ENCODE data around the gene SCMH1. TPM values are rescaled to one million over a fixed set of nuclear protein-coding genes. Genes with fewer than 3 reads are reported as not detected.
"Not testable (repeated sequence)": the region's sequence is repeated elsewhere in the genome, so short reads cannot be mapped to it uniquely, and the experiment has no call there.

Gene SCMH1
- total RNA-seq, 1 experiment from 2014 or later, result 18.0 TPM

DNA sequence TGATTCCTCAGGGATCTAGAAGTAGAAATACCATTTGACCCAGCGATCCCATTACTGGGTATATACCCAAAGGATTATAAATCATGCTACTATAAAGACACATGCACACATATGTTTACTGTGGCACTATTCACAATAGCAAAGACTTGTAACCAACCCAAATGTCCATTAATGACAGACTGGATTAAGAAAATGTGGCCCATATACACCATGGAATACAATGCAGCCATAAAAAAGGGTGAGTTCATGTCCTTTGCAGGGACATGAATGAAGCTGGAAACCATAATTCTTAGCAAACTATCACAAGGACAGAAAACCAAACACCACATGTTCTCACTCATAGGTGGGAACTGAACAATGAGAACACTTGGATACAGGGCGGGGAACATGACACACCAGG is 30.5 kb downstream of the SCMH1 start:
- not testable (repeated sequence) for DNase-seq (ENCODE audit: low spot score)

DNA sequence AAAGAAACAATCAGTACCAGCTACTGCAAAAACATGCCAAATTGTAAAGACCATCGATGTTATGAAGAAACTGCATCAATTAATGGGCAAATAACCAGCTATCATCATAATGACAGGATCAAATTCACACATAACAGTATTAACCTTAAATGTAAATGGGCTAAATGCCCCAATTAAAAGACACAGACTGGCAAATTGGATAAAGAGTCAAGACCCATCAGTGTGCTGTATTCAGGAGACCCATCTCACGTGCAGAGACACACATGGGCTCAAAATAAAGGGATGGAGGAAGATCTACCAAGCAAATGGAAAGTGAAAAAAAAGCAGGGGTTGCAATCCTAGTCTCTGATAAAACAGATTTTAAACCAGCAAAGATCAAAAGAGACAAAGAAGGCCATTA is 35.1 kb downstream of the SCMH1 start:
- not testable (repeated sequence) for DNase-seq (ENCODE audit: low spot score)

DNA sequence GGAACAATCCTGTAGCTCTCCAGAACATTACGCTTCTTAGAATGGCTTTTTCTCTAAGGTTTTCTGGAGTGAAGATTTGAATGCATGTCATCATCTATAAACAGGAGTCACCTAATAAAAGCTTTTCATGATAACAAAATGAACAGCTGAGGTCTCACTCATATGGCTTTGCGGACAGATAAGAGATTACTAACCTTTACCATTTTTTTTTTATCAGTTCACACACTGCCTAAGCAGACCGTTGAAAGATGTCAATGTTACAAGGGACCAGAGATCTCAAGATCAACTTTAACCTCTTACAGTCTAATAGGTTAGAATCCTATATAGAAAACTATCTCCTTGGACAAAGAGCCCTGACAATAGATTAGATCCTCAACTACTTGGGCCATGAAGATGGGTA is 41.4 kb downstream of the SCMH1 start:
- DNase-seq (ENCODE audit: low spot score), result no peak

DNA sequence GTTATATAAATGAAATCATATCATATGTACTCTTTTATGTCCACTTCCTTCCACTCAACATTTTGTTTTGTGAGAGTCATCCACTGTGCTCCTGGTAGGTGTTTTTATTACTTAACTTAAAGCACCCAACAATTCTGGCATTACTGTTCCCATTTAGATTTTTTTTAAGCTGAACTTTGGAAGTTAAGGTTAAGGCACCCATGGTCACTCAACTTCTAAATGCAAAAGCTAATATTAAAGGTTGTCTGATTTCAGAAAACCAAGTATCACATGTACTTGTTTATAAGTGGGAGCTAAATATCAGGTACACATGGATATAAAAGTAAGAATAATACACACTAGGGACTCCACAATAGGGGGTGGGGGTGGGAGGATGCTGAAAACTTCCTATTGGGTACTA is 42.7 kb downstream of the SCMH1 start:
- DNase-seq (ENCODE audit: low spot score), result no peak

- no peak for DNase-seq (ENCODE audit: low spot score)
Measured at GRCh38 chr1:41192456-41193178, 49.5 kb downstream of the SCMH1 start.

GRCh38 chr1:41184446-41184845 is 57.7 kb downstream of the SCMH1 start:
- no peak for DNase-seq (ENCODE audit: low spot score)

DNA sequence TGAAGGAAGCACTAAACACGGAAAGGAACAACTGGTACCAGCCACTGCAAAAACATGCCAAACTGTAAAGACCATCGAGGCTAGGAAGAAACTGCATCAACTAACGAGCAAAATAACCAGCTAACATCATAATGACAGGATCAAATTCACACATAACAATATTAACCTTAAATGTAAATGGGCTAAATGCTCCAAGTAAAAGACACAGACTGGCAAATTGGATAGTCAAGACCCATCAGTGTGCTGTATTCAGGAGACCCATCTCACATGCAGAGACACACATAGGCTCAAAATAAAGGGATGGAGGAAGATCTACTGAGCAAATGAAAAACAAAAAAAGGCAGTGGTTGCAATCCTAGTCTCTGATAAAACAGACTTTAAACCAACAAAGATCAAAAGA is 63.9 kb downstream of the SCMH1 start:
- DNase-seq (ENCODE audit: low spot score), result not testable (repeated sequence)

GRCh38 chr1:41175546-41175945 is 66.6 kb downstream of the SCMH1 start:
- DNase-seq (ENCODE audit: low spot score), result no peak

DNA sequence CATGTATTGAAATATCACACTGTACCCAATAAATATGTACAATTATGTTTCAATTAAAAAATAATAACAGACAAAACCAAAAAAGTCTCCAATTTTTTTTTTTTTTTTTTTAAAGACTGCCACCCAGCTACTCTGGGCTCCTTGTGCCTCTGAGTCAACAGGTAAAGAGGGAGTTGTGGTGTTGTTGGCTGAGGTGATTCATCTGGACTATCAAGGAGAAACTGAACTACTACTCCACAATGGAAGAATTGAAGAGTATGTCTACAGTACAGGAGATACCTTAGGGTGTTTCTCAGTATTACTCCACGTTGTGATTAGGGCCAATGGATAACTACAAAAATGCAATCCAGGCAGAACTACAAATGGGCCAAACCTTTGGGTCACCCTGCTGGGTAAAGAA is 67.9 kb downstream of the SCMH1 start:
- no peak for DNase-seq (ENCODE audit: low spot score)

- DNase-seq (ENCODE audit: low spot score), result no peak
Measured at GRCh38 chr1:41173651-41174050, 68.5 kb downstream of the SCMH1 start.

DNA sequence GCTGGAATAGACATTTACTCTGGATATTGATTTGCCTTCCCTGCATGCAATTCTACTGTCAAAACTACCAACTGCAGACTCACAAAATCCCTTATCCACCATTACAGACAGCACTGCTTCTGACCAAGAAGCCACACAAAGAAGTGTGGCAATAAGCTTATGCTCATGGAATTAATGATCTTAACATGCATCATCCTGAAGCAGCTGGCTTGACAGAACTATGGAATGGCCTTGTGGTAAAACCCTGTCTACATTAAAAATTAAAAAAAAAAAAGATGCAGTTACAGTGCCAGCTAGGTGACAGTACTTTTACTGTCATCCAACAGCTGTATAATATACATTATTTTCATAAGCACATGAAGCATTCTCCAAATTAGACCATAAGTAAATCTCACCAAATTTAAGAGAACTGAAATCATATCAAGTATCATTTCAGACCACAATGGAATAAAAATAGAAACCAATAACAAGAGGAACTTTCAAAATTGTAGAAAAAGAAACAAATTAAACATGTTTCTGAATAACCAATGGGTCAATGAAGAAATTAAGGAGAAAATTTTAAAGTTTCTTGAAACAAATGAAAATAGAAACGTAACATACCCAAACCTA is 70.7 kb downstream of the SCMH1 start:
- no peak for DNase-seq (ENCODE audit: low spot score)

GRCh38 chr1:41169799-41170180 is 72.3 kb downstream of the SCMH1 start:
- no peak for DNase-seq (ENCODE audit: low spot score)

DNA sequence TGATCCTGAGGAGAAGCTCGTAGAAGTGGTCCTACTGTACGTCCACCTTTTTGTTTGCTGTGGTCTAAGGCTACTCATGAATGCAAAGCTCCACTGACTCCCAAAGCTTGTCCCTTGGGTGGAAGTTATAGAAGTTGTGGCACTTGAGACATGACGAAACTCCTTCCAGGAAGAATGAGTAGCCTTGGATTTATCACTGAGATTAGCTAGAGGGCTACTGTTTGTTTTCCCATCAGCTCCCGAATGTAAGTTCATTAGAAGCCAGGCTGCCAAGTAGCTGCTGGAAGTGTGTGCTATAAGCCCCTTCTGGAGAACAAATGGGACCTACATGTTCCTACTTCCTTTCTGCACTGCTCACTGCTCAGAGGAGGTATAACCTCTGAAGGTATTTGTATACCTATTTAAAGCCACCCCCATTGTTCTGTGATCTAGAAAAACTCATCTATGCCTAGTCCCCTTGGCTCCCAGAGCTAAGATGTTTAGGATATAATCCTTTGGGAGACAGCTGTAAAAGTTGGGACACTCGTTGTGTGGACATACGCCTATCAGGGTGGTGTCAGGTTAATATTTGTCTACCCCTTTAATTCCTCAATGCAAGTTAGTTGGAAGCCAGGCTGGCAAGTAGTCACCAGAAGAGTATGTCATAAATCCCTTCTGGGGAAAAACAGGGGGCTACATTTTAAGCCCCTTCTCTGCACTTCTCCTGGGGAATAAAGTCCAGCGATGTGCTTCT is 72.9 kb downstream of the SCMH1 start:
- DNase-seq (ENCODE audit: low spot score), result no peak

DNA sequence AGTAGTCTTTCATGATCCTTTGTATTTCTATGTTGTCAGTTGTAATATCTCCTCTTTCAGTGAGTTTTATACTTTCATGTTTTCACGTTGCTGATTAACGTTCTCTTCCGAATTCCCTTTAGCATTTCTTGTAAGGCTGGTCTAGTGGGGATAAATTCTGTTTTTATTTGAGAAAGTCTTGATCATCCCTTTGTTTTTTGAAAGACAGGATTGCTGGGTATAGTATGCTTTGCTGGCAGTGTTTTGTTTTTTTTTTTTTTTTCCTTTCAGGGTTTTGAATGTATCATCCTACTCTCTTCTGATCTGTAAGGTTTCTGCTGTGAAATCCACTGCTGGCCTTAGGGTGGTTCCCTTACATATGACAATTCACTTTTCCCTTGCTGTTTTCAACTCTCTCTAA is 74.4 kb downstream of the SCMH1 start:
- DNase-seq (ENCODE audit: low spot score), result no peak

DNA sequence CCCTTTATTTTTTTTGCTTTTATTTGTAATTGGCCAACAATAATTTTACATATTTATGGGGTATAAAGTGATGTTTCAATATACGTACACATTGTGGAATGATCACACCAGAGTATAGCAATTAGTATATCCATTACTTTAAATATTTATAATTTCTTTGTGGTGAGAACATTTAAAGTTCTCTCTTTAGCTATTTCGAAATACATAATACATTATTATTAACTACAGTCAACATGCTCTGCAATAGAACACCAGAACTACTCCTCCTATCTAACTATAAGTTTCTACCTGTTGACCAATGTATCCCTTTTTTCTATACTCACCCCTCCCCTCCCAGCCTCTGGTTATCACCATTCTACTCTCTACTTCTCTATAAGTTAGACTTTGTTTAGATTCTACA is 77.4 kb downstream of the SCMH1 start:
- DNase-seq (ENCODE audit: low spot score), result no peak

DNA sequence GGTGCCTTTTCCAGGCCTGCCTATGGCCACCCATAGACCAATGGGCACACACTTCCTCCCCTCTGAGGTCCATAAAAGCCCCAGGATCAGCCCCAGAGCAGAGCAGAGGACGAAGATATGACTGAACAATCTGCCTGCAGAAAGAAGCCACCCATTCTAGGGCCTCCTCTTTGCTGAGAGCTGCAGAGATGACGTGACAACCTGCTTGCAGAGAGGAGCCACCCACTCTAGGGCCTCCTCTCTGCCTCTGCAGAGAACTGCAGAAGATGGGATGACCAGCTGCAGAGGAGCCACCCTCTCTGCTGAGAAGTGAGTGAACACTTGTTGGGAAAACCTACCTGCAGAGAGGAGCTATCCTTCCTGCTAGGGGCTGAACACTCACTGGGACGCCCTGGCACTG is 79.7 kb downstream of the SCMH1 start:
- no peak for DNase-seq (ENCODE audit: low spot score)

- DNase-seq (ENCODE audit: low spot score), result no peak
Measured at GRCh38 chr1:41161846-41162245, 80.3 kb downstream of the SCMH1 start.

- DNase-seq (ENCODE audit: low spot score), result no peak
Measured at GRCh38 chr1:41160498-41161110, 81.5 kb downstream of the SCMH1 start.

GRCh38 chr1:41158966-41159365 is 83.1 kb downstream of the SCMH1 start:
- DNase-seq (ENCODE audit: low spot score), result no peak

GRCh38 chr1:41158147-41158875 is 83.8 kb downstream of the SCMH1 start:
- no peak for DNase-seq (ENCODE audit: low spot score)

DNA sequence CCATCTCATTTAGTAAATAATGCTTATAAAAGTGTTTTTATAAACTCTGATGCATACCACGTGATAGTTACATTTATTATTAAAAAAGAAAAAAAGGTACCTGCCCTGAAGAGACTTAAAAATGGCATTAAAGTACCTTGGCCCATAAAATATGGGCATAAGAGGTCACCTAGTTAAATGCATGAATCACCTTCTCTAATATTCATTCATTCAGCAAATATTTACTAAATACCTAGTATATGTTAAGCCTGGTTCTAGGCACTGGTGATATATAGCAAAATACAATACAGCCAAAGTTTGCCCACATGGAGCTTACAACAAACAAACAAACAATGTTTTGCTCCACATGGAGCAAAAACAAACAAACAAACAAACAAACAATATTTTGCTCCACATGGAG is 87.0 kb downstream of the SCMH1 start:
- no peak for DNase-seq (ENCODE audit: low spot score)

- no peak for DNase-seq (ENCODE audit: low spot score)
Measured at GRCh38 chr1:41153750-41154274, 88.3 kb downstream of the SCMH1 start.
